ENCODE measurements around the gene KDM7A. TPM values are rescaled to one million over a fixed set of nuclear protein-coding genes. Genes with fewer than 3 reads are reported as not detected.

Gene KDM7A
- polyA plus RNA-seq, 1 donor = 17.5 TPM

GRCh38 chr7:140055833-140056232, 121.0 kb downstream of the KDM7A start:
- DNase-seq = no peak

- no peak for DNase-seq
Observed at GRCh38 chr7:140054751-140055150, 122.0 kb downstream of the KDM7A start.

GRCh38 chr7:140053812-140054539, 122.8 kb downstream of the KDM7A start:
- DNase-seq = no peak

DNA sequence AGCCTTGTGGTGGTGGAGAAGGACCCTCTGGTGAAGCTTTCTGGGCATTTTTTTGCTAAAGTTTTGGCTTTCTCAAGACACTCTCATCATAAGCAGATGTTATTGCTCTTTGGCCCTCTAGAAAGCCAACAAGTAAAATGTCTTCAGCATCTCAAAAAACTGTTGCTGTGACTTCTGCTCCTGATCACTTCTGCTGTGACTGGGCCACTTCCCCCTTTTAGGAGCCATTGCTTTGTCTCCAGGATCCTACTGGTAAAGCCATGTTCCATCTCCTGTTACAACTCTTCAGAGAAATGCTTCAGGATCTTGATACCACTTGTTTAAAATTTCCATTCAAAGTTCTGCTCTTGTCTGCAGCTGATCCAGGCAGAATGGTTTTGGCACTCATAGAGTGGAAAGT, 125.0 kb downstream of the KDM7A start:
- no peak for DNase-seq

DNA sequence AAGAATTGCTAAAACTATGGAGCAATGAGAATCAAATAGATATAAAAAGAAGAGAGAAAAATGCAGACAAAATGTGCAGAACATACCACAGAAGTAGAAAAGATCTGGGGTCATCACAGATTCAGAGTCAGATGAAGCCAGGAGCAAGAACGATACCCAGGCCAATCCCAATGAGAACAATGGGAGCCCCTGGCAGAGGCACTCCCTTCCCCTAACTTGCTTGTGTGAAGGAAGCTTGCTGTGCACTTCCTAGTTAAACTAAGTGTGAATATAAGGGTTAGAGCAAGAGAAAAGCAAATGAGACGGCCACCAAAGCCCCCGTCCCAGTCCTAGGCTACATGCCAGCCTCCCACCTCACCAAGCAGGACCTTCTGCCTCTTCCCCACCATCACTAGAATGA, 126.7 kb downstream of the KDM7A start:
- no peak for DNase-seq

DNA sequence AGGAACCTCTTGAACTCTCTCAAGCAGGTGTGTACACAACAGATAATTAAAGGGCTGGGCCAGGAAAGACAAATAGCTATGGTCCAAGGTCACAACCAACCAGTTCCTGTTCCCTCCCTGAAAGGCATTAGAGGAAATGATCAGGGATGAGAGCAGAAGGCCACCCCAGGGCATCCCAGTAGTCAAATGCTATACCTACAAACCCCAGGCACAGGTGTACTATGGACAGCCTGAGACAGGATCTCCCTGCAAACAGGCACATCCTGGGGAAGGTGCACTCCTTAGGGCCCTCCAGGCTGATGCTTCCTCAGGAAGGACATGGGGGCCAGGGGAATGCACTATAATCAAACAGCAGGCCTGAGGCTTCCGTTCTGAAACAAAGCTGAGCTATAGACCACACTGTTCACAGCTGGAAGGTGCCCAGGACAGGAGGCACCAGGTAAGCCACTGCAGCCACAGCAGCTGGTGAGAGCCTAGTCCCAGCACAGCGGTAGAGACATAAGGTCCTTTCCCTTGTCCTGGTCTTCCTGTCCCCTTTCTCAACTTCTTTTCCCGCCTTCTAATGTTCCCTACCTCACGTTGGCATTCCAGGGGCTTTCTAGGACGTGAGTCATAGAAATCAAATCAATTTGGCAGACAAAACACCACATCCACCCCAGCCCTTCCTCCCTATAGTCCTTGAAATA, 127.3 kb downstream of the KDM7A start:
- DNase-seq = no peak

DNA sequence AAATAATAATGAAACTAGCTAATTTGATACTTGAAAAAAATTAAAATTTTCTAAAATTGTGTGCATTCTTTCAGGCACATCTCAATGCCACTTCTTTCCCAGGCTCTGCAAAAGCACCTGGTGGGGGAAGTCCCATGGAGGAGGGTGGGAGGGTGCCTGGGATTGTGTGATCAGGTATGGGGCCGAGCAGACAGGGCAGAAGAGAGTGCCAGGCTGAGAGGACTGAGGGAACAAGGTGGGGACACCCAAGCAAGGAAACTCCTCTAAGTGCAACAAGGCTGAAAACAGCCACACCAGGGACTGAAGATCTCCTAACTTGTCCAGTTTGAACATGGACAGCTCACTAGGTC, 127.8 kb downstream of the KDM7A start:
- DNase-seq = no peak

DNA sequence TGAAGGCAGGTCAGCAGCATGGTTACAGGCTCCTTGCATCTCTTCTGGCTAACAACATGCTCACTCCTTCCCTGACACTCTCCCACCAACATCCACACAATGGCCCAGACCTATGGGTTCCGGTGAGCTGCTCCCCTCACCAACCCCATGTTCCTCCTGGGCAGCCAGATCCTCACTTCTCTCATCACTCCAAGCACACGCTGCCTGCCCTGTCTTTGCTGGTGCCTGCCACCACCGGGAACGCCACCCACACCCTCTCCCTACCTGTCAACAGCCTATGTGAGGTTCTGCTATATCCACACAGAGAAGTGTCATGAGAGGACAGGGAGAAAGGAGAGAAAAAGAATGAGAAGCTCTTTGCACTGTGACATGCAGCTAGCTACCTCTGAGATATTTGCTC, 128.6 kb downstream of the KDM7A start:
- no peak for DNase-seq

DNA sequence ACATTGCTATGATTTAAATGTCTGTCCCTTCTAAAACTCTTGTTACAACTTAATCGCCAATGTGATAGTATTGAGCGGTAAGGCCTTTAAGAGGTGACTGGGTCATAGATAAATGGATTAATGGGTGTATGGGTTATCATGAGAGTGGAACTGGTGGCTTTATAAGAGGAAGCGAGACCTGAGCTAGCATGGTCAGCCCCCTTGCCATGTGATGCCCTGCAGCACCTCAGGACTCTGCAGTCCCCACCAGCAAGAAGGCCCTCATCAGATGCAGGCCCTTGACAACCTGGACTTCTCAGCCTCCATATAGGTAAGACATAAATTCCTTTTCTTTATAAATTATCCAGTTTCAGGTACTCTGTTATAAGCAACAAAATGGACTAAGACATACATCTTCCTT, 129.6 kb downstream of the KDM7A start:
- DNase-seq = no peak

GRCh38 chr7:140045697-140046096, 131.1 kb downstream of the KDM7A start:
- no peak for DNase-seq

DNA sequence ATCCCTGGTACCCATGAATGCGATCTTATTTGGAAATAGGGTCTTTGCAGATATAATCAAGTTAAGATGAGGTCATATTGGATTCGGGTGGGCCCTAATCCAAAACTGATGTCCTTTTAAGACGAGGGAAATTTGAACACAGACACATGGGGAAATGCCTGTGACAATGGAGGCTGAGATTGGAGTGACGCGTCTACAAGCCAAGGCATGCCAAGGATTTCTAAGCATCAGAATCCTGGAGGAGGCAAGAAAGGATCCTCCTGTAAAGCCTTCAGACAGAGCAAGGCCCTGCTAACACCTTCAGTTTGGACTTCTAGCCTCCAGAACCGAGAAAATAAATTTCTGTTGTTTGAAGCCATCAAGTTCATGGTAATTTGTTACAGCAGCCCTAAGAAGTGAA, 132.5 kb downstream of the KDM7A start:
- no peak for DNase-seq

GRCh38 chr7:140042386-140042670, 134.5 kb downstream of the KDM7A start:
- DNase-seq = no peak

DNA sequence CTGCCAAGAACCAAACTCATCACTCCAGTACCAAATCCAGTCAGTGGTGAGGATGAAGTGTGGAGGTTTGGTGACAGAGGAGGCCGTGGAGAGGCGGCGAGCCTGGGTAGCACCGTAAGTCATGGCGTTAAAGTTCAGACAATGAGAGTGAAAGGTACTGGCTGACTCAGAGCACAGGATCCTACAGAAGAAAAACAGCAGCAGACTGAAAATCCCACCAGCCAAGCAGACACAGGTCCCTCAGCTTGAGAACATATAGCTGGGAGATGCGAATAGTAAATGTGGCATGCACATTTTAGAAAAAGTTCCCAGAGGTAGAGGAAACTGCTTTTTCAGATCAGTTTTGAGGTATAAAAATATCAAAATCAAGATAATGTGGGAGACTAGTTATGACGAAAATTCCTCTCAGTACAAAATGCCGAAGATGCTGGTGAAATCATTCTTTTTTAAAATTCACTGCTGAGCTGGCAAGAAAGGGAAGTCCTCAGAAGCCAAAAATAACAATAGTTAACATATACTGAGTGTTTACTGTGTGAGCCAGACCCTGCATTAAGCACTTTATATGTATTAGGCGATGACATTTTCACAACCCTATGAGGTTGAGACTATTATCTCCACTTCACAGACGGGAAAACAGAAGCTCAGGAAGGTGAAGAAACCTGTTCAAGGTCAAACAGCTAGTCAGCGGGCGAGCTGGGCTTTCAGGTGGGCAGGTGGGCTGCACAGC, 135.0 kb downstream of the KDM7A start:
- no peak for DNase-seq

DNA sequence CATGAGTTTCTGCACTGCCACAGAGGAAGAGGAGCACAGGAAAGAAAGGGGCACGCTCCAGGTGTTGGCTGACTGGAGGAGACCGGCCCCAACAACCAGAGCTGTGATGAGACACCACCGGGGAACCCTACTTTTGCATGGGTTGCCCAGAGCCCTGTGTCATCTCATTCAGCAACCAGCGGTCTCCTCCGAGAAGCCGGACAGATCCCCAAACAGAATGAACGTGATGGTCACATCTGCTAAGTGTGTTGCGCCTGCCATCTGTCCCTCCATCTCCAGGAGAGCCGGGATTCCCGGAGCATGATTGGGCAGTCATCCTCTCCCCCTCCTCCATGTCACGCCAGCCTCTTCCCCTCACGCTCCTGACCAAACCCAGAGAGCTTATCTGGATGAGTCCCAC, 136.9 kb downstream of the KDM7A start:
- no peak for DNase-seq

DNA sequence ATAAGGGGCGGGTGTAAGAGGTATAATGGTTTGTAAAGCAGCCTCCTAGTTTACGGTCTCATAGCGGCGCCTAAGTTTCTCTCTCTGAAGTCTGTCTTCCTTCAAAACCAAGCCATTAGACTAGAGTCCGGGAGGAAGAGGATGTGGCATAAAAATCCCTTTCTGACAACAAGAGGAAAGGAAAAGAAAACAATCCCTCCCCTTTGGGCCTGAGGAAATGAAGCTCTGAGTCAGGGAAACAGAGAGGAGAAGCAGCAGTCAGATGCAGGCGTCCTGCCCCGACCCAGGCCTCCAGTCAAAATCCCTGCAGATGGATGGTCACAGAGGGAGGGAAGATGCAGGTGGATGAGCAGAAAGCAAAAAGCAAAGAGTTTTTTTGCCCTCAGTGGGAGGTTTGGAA, 137.7 kb downstream of the KDM7A start:
- no peak for DNase-seq

GRCh38 chr7:140036224-140036962, 140.4 kb downstream of the KDM7A start:
- DNase-seq = no peak

- DNase-seq = no peak
Observed at GRCh38 chr7:140035400-140036223, 141.2 kb downstream of the KDM7A start.

Other genes starting within 250 kb of the KDM7A start
- 22.2 TPM for gene PARP12, start 114.0 kb downstream of the KDM7A start, polyA plus RNA-seq (ENCODE audit: insufficient read length)
- gene SLC37A3, start 221.5 kb upstream of the KDM7A start, polyA plus RNA-seq (ENCODE audit: insufficient read length) = 63.4 TPM
- 2.9 TPM for gene RAB19, start 227.1 kb upstream of the KDM7A start, polyA plus RNA-seq (ENCODE audit: insufficient read length)

Measured in left kidney (tissue), 2 donors.